Measurements from ENCODE around the gene C14orf39. TPM values are rescaled to one million over a fixed set of nuclear protein-coding genes. Genes with fewer than 3 reads are reported as not detected.
"Not testable (repeated sequence)": the region's sequence is repeated elsewhere in the genome, so short reads cannot be mapped to it uniquely, and the experiment has no call there.

C14orf39 gene
- total RNA-seq, 4 donors from 2014 or later = not detected

DNA sequence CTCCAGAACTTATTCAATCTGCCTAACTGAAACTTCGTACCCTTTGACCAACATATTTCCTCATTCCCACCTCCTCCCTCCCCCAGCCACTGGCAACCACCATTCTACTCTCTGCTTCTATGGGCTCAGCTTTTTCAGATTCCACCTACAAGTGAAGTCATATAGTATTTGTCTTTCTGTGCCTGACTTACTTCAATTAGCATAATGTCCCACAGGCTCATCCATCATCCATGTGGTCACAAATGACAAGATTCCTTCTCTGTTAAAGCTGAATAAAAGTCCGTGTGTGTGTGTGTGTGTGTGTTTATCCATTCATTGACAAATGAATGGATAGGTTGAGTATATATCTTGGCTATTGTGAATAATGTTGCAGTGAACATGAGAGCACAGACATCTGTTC is 1.3 kb upstream of the C14orf39 start:
- intact Hi-C loops (cut with DNase I; ENCODE audit: low total_unique reads) = no loop called here
- 30 to 33% methylated on average over 2 of the region's 2 CpGs for WGBS, 2 donors
- DNase-seq (ENCODE audit: low spot score in 2 of 2) = no peak
- TF ChIP-seq, protein P1, sequence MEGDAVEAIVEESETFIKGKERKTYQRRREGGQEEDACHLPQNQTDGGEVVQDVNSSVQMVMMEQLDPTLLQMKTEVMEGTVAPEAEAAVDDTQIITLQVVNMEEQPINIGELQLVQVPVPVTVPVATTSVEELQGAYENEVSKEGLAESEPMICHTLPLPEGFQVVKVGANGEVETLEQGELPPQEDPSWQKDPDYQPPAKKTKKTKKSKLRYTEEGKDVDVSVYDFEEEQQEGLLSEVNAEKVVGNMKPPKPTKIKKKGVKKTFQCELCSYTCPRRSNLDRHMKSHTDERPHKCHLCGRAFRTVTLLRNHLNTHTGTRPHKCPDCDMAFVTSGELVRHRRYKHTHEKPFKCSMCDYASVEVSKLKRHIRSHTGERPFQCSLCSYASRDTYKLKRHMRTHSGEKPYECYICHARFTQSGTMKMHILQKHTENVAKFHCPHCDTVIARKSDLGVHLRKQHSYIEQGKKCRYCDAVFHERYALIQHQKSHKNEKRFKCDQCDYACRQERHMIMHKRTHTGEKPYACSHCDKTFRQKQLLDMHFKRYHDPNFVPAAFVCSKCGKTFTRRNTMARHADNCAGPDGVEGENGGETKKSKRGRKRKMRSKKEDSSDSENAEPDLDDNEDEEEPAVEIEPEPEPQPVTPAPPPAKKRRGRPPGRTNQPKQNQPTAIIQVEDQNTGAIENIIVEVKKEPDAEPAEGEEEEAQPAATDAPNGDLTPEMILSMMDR (IDR thresholded peaks at IDR 0.05) = no peak
- TF ChIP-seq POLR2A (IDR thresholded peaks at IDR 0.05) = no peak
- no peak overlapping the region for H3K4me3 ChIP-seq (ENCODE audit: low read depth, poor library complexity, severe bottlenecking)

- TF ChIP-seq, protein P1 (IDR thresholded peaks at IDR 0.05) = no peak
- TF ChIP-seq POLR2A (IDR thresholded peaks at IDR 0.05) = no peak
- no peak for DNase-seq (ENCODE audit: low spot score in 2 of 2)
- WGBS, 2 donors = 8% methylated on average over 25 of the region's 25 CpGs
- intact Hi-C loops (cut with DNase I; ENCODE audit: low total_unique reads) = no loop called here
- H3K4me3 ChIP-seq (ENCODE audit: low read depth, poor library complexity, severe bottlenecking) = no peak overlapping the region
These were observed 736 bp downstream of the C14orf39 start for GRCh38 chr14:60485057-60485597.

- DNase-seq (ENCODE audit: low spot score in 2 of 2) = no peak
- H3K4me3 ChIP-seq (ENCODE audit: low read depth, poor library complexity, severe bottlenecking) = no peak overlapping the region
- TF ChIP-seq POLR2A (IDR thresholded peaks at IDR 0.05) = no peak
- TF ChIP-seq, protein P1 (IDR thresholded peaks at IDR 0.05) = no peak
- intact Hi-C loops (cut with DNase I; ENCODE audit: low total_unique reads) = no loop called here
- 76 to 78% methylated on average over 1 of the region's 1 CpG for WGBS, 2 donors
These were observed 3.1 kb downstream of the C14orf39 start for GRCh38 chr14:60482743-60483142.

DNA sequence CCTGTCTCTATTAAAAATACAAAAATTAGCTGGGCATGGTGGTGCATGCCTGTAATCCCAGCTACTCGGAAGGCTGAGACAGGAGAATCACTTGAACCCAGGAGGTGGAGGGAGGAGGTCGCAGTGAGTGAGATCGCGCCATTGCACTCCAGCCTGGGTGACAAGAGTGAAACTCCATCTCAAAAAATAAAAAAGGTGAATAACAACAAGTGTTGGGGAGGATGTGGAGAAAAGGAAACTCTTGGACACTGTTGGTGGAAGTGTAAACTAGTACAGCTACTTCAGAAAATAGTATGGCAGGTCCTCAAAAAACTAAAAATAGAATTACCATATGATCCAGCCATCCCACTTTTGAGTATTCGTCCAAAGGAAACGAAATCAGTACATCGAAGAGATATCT is 5.6 kb downstream of the C14orf39 start:
- WGBS, 2 donors = 91 to 94% methylated on average over 7 of the region's 7 CpGs
- intact Hi-C loops (cut with DNase I; ENCODE audit: low total_unique reads); H3K4me3 ChIP-seq (ENCODE audit: low read depth, poor library complexity, severe bottlenecking); DNase-seq (ENCODE audit: low spot score in 2 of 2): not testable (repeated sequence)

DNA sequence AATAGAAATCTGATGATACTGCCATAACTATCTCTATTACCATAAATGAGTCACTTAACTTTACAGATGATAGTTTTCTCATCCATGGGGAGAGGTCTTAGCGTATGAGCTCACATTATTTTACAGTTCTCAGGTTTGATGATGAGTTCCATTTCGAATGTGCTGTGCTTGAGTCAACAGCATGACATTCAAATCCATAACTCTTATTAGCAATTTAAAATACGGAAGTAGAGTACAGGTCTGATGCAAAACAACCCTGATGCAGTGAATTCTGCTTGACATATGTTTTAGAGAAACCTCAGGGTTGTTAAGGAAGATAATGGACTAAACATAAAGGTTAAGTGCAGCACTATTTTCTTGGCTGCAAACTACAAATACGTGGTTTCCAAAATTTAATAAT is 30.0 kb downstream of the C14orf39 start:
- DNase-seq (ENCODE audit: low spot score in 2 of 2) = no peak
- TF ChIP-seq, protein P1 (IDR thresholded peaks at IDR 0.05) = no peak
- TF ChIP-seq POLR2A (IDR thresholded peaks at IDR 0.05) = no peak
- intact Hi-C loops (cut with DNase I; ENCODE audit: low total_unique reads) = no loop called here
- WGBS, 2 donors = 61 to 64% methylated on average over 4 of the region's 4 CpGs
- no peak overlapping the region for H3K4me3 ChIP-seq (ENCODE audit: low read depth, poor library complexity, severe bottlenecking)

- no peak for DNase-seq (ENCODE audit: low spot score in 2 of 2)
- TF ChIP-seq, protein P1 (IDR thresholded peaks at IDR 0.05) = no peak
- TF ChIP-seq POLR2A (IDR thresholded peaks at IDR 0.05) = no peak
- H3K4me3 ChIP-seq (ENCODE audit: low read depth, poor library complexity, severe bottlenecking) = no peak overlapping the region
- 53 to 67% methylated on average over 2 of the region's 2 CpGs for WGBS, 2 donors
- intact Hi-C loops (cut with DNase I; ENCODE audit: low total_unique reads) = no loop called here
These were observed 55.6 kb downstream of the C14orf39 start for GRCh38 chr14:60430276-60430675.

All from lower leg skin (tissue), 4 donors.